GM21515 (cell line): ENCODE measurements around the gene RNH1.
A peak's percentile ranks its signal among the peaks of the same experiment; 100 is the strongest.

Experiments used
- ATAC-seq: cut with Tn5 transposase; IDR thresholded peaks from one replicate; pipeline ENCODE4 v1.9.1; 2021; ENCODE audit not compliant: unreplicated experiment

Gene RNH1

GRCh38 chr11:506995-507726 lies at the start of gene RNH1:
Gene RNH1 (minus strand): TSS chr11:507242. CDS start chr11:502162, 5,080 bp downstream.
- peak; percentile 31 for ATAC-seq

GRCh38 chr11:555780-556661 lies 49.0 kb upstream of the RNH1 start:
- no peak for ATAC-seq

GRCh38 chr11:555227-555779 lies 48.3 kb upstream of the RNH1 start:
- ATAC-seq, result no peak

- ATAC-seq, result peak; percentile 55
These were observed 47.6 kb upstream of the RNH1 start for GRCh38 chr11:554428-555226.

GRCh38 chr11:553988-554340 lies 46.9 kb upstream of the RNH1 start:
- ATAC-seq, result no peak

GRCh38 chr11:553083-553987 lies 46.3 kb upstream of the RNH1 start:
- ATAC-seq, result no peak

- ATAC-seq, result no peak
These were observed 44.6 kb upstream of the RNH1 start for GRCh38 chr11:551596-551995.

GRCh38 chr11:551131-551530 lies 44.1 kb upstream of the RNH1 start:
- ATAC-seq, result no peak

GRCh38 chr11:550746-551085 lies 43.7 kb upstream of the RNH1 start:
- ATAC-seq, result no peak

- ATAC-seq, result no peak
These were observed 43.1 kb upstream of the RNH1 start for GRCh38 chr11:550021-550745.

GRCh38 chr11:548700-549603 lies 41.9 kb upstream of the RNH1 start:
- ATAC-seq, result no peak

- no peak for ATAC-seq
These were observed 38.1 kb upstream of the RNH1 start for GRCh38 chr11:545171-545570.

GRCh38 chr11:544817-545166 lies 37.8 kb upstream of the RNH1 start:
- ATAC-seq, result no peak

- ATAC-seq, result no peak
These were observed 34.4 kb upstream of the RNH1 start for GRCh38 chr11:541433-541885.

- no peak for ATAC-seq
These were observed 33.8 kb upstream of the RNH1 start for GRCh38 chr11:540583-541432.

GRCh38 chr11:539971-540481 lies 33.0 kb upstream of the RNH1 start:
- ATAC-seq, result no peak

- no peak for ATAC-seq
These were observed 31.5 kb upstream of the RNH1 start for GRCh38 chr11:538431-539051.
